GM21825 (cell line): ENCODE data around the gene SUDS3.

Source experiments
- ATAC-seq: cut with Tn5 transposase; IDR thresholded peaks from one replicate; pipeline ENCODE4 v1.9.1; 2021; ENCODE audit warnings: mild to moderate bottlenecking, moderate library complexity; ENCODE audit not compliant: unreplicated experiment

SUDS3 gene

DNA sequence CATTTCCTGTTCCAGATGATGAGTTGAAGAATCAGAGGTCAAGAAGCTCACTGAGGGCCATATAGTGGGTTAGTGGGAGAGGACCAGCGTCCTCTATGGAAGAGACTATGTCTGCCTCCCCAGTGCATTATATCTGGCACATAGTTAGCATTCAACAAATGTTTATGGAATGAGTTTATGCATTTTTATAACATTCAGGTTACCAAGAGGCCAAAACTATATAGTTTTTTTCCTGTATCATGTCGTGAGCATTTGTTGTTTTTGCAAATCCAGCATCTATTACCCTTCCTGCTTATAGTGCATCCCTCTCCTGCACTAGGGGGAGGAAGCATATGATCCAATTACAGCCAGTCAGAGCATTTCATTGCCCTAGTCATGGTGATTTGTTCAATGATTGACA is 60.6 kb downstream of the SUDS3 start:
- ATAC-seq: no peak

DNA sequence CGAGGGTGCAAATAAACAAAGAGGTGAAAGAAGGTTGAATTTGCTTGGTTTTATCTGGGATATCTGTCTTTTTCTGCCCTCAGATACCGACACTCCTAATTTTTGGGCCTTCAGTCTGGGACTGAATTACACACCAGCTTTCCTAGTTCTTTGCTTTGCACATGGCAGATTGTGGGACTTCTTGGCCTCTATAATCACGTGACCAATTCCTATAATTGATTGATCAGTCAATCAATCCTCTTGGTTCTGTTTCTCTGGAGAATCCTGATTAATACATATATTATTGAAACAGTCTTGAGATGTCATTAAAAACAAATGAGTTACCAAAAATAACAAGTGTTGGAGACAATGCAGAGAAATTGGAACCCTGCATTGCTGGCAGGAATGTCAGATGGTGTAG is 62.7 kb downstream of the SUDS3 start:
- no peak for ATAC-seq

DNA sequence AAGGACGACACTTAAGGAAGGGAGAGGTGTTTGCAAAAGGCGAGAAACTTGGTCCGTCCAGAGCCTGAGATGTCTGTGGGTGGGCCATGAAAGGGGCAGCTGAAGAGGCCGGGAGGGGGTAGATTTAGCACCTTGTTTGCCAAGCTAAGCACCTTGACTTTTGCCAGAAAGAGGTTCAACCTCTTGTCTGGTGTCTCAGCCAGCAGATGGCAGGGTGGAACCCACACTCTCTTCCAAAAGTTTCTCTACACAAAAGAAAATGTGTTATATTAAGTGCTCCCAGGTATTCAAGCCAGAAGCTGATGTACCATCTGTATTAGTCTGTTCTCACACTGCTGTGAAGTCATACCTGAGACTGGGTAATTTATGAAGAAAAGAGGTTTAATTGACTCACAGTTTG is 69.9 kb downstream of the SUDS3 start:
- ATAC-seq: no peak

DNA sequence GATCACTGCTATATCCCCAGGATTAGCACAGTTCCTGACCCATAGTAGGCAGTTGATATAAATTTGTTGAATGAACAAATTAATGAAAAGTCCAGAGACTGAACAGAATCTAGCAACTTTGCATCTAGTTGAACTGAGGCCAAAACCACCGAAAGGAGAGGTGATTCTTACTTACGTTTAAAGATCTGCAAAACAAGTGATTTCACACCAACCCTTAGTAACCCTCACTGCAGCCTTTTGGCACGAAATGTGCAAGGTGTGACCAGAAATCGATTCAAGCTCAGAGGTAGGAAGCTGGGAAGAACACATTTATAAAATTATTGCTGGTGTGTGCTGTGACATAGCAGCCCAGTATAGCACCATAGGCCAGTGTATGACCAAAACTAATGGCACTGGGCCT is 70.8 kb downstream of the SUDS3 start:
- ATAC-seq: no peak

DNA sequence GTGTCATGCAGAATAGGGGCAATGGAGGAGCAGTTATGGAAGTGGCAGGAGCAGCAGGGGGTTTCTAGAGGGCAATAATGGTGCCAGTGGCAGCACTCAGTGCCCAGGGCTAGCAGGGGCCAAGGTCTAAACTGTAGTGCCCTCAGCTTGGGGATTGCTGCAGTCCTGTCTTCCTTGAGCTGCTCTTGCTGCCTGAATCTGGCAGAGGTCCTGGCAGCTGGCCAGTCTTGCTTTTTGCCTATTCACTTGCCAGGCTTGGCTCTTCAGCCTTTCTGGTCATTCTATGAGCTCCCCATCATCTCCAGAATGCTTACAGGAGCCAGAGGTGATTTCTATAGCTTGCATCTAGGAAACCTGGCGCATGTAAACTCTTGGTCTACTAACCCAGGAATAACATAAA is 72.0 kb downstream of the SUDS3 start:
- no peak for ATAC-seq

DNA sequence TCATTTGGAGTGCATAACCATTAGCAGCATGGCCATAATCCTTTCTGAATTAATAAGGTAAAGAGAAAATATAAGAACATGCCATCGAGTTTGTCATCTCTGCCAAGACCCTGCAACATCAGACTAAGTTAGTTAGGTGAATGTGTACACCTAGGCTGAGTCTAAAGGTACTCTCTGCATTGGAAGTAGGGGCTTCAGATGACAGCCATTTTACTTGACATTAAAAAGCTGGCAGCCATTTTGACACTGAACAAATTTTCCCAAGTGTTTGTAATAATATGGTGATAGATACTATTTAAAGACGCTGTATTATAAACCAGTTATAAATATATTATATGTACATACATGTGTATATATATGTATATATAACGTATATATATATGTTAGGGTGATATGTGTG is 79.0 kb downstream of the SUDS3 start:
- ATAC-seq: no peak

DNA sequence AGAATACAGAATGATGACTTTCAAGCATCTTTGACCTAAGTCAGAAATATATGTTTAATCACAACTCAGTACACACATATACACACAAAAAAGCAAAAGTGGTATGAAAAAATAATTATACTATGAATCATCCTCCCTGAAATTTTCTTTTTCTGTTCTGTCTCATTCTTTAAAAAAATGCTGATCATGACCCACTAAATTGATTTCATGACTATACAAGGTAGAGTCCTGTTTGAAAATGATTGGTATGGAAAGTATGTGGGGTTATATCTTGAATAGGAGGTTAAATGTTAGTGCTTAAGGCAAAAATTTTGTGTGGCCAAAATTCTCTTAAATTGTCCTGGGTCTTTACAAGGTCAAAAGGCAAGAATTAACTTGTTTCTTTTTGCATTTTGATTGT is 80.4 kb downstream of the SUDS3 start:
- no peak for ATAC-seq

DNA sequence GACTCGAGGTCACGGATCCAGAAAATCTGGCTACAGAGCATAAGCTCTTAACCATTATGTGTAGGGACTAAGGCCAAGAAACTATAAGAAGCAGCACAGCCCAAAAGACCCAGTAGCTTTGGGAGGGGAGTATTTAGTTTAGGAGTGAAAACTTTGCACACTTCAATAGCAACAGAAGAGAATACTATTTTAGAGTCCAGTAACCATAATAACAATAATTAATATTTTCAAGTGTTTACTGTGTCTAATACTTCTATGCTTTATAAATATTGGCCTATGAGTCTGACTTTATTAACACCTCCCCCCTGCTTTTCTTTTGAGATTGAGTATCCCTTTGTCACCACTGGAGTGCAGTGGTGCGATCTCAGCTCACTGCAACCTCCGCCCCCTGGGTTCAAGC is 82.8 kb downstream of the SUDS3 start:
- no peak for ATAC-seq

DNA sequence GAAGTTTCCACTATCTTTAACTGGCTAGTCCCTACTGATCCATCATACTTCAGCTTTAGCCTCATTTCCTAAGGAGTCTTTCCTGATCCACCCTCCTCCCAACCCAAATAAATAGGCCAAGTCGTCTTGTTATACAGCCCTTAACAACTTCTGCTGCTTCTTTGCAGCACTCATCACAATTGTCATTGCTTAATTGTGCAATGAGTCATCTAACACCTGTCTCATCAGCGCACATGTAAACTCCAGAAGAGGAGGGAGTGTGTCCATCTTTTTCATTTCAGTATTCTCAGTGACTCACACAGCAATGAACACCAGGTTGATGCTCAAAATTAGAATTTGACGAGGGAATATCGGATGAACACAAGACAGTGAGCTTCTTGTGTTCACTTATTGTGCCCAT is 87.3 kb downstream of the SUDS3 start:
- ATAC-seq: no peak

DNA sequence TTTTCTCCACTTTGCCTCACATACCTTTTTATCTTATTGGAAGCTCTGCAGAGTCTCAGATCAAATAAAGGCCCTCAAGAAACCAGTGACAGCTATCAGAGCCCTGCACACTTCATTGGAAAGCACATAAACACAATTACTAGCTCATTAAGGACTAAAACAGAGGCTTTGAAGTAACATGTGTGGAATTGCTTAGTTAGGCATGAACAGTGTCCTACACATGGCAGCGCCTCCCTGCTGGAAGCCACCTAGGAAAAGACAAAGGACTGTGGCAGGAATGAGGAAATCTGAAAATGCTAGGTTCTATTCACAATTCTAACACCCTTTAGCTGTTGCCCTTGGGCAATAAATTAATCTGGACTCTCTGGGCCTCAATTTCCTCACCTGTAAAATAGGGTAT is 89.4 kb downstream of the SUDS3 start:
- ATAC-seq: no peak
